Measurements from ENCODE around the gene BRSK2.

GRCh38 chr11:1372660-1373059, 17.1 kb upstream of the BRSK2 start:
- TF ChIP-seq CTCF (IDR thresholded peaks at IDR 0.05) (no peak), POLR2A (IDR thresholded peaks at IDR 0.05) (no peak)
